ENCODE results near the gene SMYD1. TPM values are rescaled to one million over a fixed set of nuclear protein-coding genes. Genes with fewer than 3 reads are reported as not detected.

Gene SMYD1
- total and polyA plus RNA-seq, 10 of the 15 experiments (the other 5 are each of a cell fraction or from before 2014, with no cell fraction given) = 0.09 TPM; not detected in 9

DNA sequence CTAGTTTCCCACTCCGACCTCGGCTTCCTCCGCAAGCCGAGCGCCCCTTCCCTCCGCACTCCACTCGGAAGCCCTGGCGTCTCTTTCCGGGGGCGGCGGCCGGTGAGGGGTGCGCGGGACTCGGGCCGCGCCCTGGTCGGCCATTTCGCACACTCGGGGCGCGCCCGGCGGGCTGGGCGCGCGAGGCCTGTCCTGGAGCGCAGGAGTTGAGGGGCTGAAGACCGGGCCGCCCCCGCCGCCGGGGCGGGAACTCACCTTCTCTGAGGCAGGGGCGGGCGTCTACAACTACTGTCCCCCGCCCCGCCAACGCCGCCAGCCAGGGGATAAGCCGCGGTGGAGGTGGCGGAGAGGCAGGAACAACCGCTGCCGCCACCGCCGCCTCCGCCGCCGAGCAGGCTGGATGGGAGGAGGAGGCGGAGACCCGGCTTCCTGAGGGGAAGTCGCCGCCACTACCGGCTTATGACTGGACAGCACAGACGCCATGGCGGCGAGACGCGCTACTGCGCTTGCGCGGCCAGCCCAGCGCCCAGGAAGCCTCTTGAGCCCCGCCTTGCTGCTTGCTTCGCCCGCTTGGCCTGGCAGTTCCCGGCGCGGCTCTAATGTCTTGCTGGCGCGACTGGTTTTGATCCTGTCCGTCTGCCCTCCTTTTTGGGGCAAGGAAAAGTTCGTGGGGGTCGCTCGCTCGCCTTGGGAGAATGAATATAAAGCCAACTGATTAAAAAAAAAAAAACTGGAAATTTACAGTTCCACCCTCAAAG, 12.1 kb upstream of the SMYD1 start, which contains the start of gene KRCC1 (continued):
- TF ChIP-seq, protein P1, sequence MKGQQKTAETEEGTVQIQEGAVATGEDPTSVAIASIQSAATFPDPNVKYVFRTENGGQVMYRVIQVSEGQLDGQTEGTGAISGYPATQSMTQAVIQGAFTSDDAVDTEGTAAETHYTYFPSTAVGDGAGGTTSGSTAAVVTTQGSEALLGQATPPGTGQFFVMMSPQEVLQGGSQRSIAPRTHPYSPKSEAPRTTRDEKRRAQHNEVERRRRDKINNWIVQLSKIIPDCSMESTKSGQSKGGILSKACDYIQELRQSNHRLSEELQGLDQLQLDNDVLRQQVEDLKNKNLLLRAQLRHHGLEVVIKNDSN (IDR thresholded peaks at IDR 0.05; ENCODE audit: borderline replicate concordance, extremely low read length, insufficient read depth, low read depth, low read length) = no peak
- TF ChIP-seq, protein P2, sequence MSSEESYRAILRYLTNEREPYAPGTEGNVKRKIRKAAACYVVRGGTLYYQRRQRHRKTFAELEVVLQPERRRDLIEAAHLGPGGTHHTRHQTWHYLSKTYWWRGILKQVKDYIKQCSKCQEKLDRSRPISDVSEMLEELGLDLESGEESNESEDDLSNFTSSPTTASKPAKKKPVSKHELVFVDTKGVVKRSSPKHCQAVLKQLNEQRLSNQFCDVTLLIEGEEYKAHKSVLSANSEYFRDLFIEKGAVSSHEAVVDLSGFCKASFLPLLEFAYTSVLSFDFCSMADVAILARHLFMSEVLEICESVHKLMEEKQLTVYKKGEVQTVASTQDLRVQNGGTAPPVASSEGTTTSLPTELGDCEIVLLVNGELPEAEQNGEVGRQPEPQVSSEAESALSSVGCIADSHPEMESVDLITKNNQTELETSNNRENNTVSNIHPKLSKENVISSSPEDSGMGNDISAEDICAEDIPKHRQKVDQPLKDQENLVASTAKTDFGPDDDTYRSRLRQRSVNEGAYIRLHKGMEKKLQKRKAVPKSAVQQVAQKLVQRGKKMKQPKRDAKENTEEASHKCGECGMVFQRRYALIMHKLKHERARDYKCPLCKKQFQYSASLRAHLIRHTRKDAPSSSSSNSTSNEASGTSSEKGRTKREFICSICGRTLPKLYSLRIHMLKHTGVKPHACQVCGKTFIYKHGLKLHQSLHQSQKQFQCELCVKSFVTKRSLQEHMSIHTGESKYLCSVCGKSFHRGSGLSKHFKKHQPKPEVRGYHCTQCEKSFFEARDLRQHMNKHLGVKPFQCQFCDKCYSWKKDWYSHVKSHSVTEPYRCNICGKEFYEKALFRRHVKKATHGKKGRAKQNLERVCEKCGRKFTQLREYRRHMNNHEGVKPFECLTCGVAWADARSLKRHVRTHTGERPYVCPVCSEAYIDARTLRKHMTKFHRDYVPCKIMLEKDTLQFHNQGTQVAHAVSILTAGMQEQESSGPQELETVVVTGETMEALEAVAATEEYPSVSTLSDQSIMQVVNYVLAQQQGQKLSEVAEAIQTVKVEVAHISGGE (CRISPR knock-in tag; IDR thresholded peaks at IDR 0.05) = no peak
- TF ChIP-seq, protein P3, sequence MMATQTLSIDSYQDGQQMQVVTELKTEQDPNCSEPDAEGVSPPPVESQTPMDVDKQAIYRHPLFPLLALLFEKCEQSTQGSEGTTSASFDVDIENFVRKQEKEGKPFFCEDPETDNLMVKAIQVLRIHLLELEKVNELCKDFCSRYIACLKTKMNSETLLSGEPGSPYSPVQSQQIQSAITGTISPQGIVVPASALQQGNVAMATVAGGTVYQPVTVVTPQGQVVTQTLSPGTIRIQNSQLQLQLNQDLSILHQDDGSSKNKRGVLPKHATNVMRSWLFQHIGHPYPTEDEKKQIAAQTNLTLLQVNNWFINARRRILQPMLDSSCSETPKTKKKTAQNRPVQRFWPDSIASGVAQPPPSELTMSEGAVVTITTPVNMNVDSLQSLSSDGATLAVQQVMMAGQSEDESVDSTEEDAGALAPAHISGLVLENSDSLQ (IDR thresholded peaks at IDR 0.05) = peak; percentile 40
- TF ChIP-seq IKZF2 (IDR thresholded peaks at IDR 0.05) (no peak; a peak in 2 of 4 replicates), YY1 (IDR thresholded peaks at IDR 0.05; ENCODE audit: low read depth, low read length) (peak; percentile 93), RUNX3 (IDR thresholded peaks at IDR 0.05; ENCODE audit: low read length) (0 out of 2 replicates have a peak, but pooled peaks have one; percentile 11), MTA2 (IDR thresholded peaks at IDR 0.05; ENCODE audit: low read depth) (no peak), ATF7 (IDR thresholded peaks at IDR 0.05; ENCODE audit: low read depth) (peak; percentile 10; the same call in 1 of the 2 replicates), MXI1 (IDR thresholded peaks at IDR 0.05; ENCODE audit: low read depth, low read length) (peak; percentile 56), POLR2AphosphoS5 (IDR thresholded peaks at IDR 0.05; ENCODE audit: low read length) (peak; percentile 94), MYB (IDR thresholded peaks at IDR 0.05; ENCODE audit: borderline replicate concordance, low read depth, low read length) (no peak), SP1 (IDR thresholded peaks at IDR 0.05; ENCODE audit: low read depth, low read length) (no peak), RFX5 (IDR thresholded peaks at IDR 0.05; ENCODE audit: low read depth, low read length) (0 out of 2 replicates have a peak, but pooled peaks have one; percentile 24), NR2C1 (IDR thresholded peaks at IDR 0.05) (no peak), POU2F2 (IDR thresholded peaks at IDR 0.05; ENCODE audit: borderline replicate concordance, low read depth, low read length) (peak; percentile 45; the same call in 1 of the 3 replicates), CBX5 (IDR thresholded peaks at IDR 0.05; ENCODE audit: low read depth) (0 out of 2 replicates have a peak, but pooled peaks have one; percentile 58), IRF4 (IDR thresholded peaks at IDR 0.05; ENCODE audit: low read depth, low read length) (no peak), SMAD5 (IDR thresholded peaks at IDR 0.05; ENCODE audit: low read depth) (peak; percentile 85; the same call in 1 of the 2 replicates), POLR2AphosphoS2 (IDR thresholded peaks at IDR 0.05; ENCODE audit: low read depth, low read length) (peak; percentile 74), RCOR1 (conservative IDR thresholded peaks at IDR 0.05; ENCODE audit: low read depth, low read length) (no peak), ZNF24 (IDR thresholded peaks at IDR 0.05) (no peak)
- TF ChIP-seq, protein P4, sequence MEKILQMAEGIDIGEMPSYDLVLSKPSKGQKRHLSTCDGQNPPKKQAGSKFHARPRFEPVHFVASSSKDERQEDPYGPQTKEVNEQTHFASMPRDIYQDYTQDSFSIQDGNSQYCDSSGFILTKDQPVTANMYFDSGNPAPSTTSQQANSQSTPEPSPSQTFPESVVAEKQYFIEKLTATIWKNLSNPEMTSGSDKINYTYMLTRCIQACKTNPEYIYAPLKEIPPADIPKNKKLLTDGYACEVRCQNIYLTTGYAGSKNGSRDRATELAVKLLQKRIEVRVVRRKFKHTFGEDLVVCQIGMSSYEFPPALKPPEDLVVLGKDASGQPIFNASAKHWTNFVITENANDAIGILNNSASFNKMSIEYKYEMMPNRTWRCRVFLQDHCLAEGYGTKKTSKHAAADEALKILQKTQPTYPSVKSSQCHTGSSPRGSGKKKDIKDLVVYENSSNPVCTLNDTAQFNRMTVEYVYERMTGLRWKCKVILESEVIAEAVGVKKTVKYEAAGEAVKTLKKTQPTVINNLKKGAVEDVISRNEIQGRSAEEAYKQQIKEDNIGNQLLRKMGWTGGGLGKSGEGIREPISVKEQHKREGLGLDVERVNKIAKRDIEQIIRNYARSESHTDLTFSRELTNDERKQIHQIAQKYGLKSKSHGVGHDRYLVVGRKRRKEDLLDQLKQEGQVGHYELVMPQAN (conservative IDR thresholded peaks at IDR 0.05) = peak; percentile 85
- TF ChIP-seq, protein P5, sequence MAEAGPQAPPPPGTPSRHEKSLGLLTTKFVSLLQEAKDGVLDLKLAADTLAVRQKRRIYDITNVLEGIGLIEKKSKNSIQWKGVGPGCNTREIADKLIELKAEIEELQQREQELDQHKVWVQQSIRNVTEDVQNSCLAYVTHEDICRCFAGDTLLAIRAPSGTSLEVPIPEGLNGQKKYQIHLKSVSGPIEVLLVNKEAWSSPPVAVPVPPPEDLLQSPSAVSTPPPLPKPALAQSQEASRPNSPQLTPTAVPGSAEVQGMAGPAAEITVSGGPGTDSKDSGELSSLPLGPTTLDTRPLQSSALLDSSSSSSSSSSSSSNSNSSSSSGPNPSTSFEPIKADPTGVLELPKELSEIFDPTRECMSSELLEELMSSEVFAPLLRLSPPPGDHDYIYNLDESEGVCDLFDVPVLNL (IDR thresholded peaks at IDR 0.05; ENCODE audit: low read depth, low read length) = 0 out of 2 replicates have a peak, but pooled peaks have one; percentile 28

Measured in GM12878 (cell line).